Neural progenitor cell (in vitro differentiated cells): Measurements from ENCODE around the gene ROBO2. TPM values are rescaled to one million over a fixed set of nuclear protein-coding genes. Genes with fewer than 3 reads are reported as not detected.

ENCODE experiments used
- DNase-seq: peaks from one replicate; pipeline ENCODE4 v3.0.0-alpha.2; 2016; ENCODE audit warnings: low spot score
- H2AFZ ChIP-seq: fragments of 200-600 bp; sonication (generic); replicated peaks from 2 replicates; pipeline ENCODE4 v1.6.1; 2016; ENCODE audit warnings: antibody characterized with exemption
- H3F3A ChIP-seq: fragments of 200-600 bp; sonication (generic); 2 replicates; pipeline ENCODE4 v1.6.1; 2016; ENCODE audit warnings: antibody characterized with exemption, low read depth
- H3K27ac ChIP-seq: fragments of 200-600 bp; sonication (generic); 2 replicates; pipeline ENCODE4 v1.5.1; 2016; ENCODE audit warnings: mild to moderate bottlenecking
- H3K27me3 ChIP-seq: fragments of 200-600 bp; sonication (generic); 2 replicates; pipeline ENCODE4 v1.6.1; 2016; ENCODE audit warnings: mild to moderate bottlenecking, moderate library complexity
- H3K36me3 ChIP-seq: fragments of 200-600 bp; sonication (generic); 2 replicates; pipeline ENCODE4 v1.5.1; 2016
- H3K4me1 ChIP-seq: fragments of 200-600 bp; sonication (generic); 2 replicates; pipeline ENCODE4 v1.6.1; 2016; ENCODE audit warnings: mixed run types
- H3K4me2 ChIP-seq: fragments of 200-600 bp; sonication (generic); 2 replicates; pipeline ENCODE4 v1.6.1; 2016
- H3K4me3 ChIP-seq: fragments of 200-600 bp; sonication (generic); 2 replicates; pipeline ENCODE4 v1.5.1; 2016
- H3K79me2 ChIP-seq: fragments of 200-600 bp; sonication (generic); 2 replicates; pipeline ENCODE4 v1.6.1; 2016; ENCODE audit warnings: low read depth
- H3K9ac ChIP-seq: fragments of 200-600 bp; sonication (generic); 2 replicates; pipeline ENCODE4 v1.6.1; 2016
- H3K9me3 ChIP-seq: fragments of 200-600 bp; sonication (generic); 2 replicates; pipeline ENCODE4 v1.5.1; 2016; ENCODE audit warnings: low read depth
- H4K20me1 ChIP-seq: fragments of 200-600 bp; sonication (generic); 2 replicates; pipeline ENCODE4 v1.6.1; 2016; ENCODE audit warnings: low read depth
- H3K27ac Mint-ChIP-seq: 3 replicates; pipeline ENCODE4 v1.8.0; 2021; ENCODE audit warnings: mixed read lengths
- H3K27me3 Mint-ChIP-seq: 2 replicates; pipeline ENCODE4 v1.8.0; 2022; ENCODE audit warnings: low read depth, mild to moderate bottlenecking, inconsistent platforms, moderate library complexity, mixed read lengths; ENCODE audit not compliant: insufficient read depth
- H3K36me3 Mint-ChIP-seq: 3 replicates; pipeline ENCODE4 v1.8.0; 2021; ENCODE audit warnings: mixed read lengths
- H3K4me1 Mint-ChIP-seq: 3 replicates; pipeline ENCODE4 v1.8.0; 2021; ENCODE audit warnings: mixed read lengths
- H3K4me3 Mint-ChIP-seq: 3 replicates; pipeline ENCODE4 v1.8.0; 2021; ENCODE audit warnings: mild to moderate bottlenecking, moderate library complexity, mixed read lengths
- H3K9me3 Mint-ChIP-seq: 3 replicates; pipeline ENCODE4 v1.8.0; 2020; ENCODE audit warnings: mixed read lengths
- CTCF ChIP-seq: fragments of 200-600 bp; sonication (generic); IDR thresholded peaks from 2 replicates; pipeline ENCODE4 v1.5.1; 2017; ENCODE audit warnings: antibody characterized with exemption, mild to moderate bottlenecking
- EZH2 ChIP-seq: fragments of 200-600 bp; sonication (generic); IDR thresholded peaks from 2 replicates; pipeline ENCODE4 v1.6.1; 2017; ENCODE audit warnings: antibody characterized with exemption, mild to moderate bottlenecking, moderate library complexity
- EZH2phosphoT487 ChIP-seq: fragments of 200-600 bp; sonication (generic); IDR thresholded peaks from 2 replicates; pipeline ENCODE4 v1.6.1; 2017; ENCODE audit warnings: antibody characterized with exemption
- total RNA-seq: library from RNA; depleted of rRNA; stranded (reverse); fragments of >200 nt; gene quantifications from 2 replicates; pipeline ENCODE4 v1.2.3, GENCODE V29; 2015; ENCODE audit warnings: low replicate concordance

ROBO2 gene
- total RNA-seq, 1 donor from 2014 or later: 15.0 TPM

GRCh38 chr3:77227567-77227966, 187.7 kb downstream of the ROBO2 start:
- Histone ChIP-seq H3F3A (no peaks in the 10 kb centered on the region), H3K9ac (no peak overlapping the region), H4K20me1 (no peaks in the 10 kb centered on the region), H3K27ac (no peak overlapping the region), H3K36me3 (no peaks in the 10 kb centered on the region), H3K79me2 (no peaks in the 10 kb centered on the region), H3K27me3 (no peaks in the 10 kb centered on the region), H3K4me3 (no peak overlapping the region), H2AFZ (no peak overlapping the region), H3K4me1 (no peaks in the 10 kb centered on the region), H3K9me3 (no peaks in the 10 kb centered on the region), H3K4me2 (no peak overlapping the region)
- Mint-ChIP-seq H3K27ac (no peak overlapping the region), H3K36me3 (no peaks in the 10 kb centered on the region), H3K9me3 (peaks cover 3% of the 10 kb centered on the region), H3K4me1 (peaks cover 3% of the 10 kb centered on the region), H3K27me3 (no peaks in the 10 kb centered on the region), H3K4me3 (no peak overlapping the region)
- TF ChIP-seq CTCF (no peak), EZH2 (no peak), EZH2phosphoT487 (no peak)
- no peak for DNase-seq

GRCh38 chr3:77232557-77232956, 192.7 kb downstream of the ROBO2 start:
- Mint-ChIP-seq H3K36me3 (no peaks in the 10 kb centered on the region), H3K27me3 (peaks cover 2% of the 10 kb centered on the region), H3K4me3 (no peak overlapping the region), H3K27ac (no peak overlapping the region), H3K9me3 (peaks cover 5% of the 10 kb centered on the region), H3K4me1 (peaks cover 4% of the 10 kb centered on the region)
- Histone ChIP-seq H3K4me1 (no peaks in the 10 kb centered on the region), H3K4me3 (no peak overlapping the region), H3K79me2 (no peaks in the 10 kb centered on the region), H3K27me3 (no peaks in the 10 kb centered on the region), H2AFZ (no peak overlapping the region), H3F3A (no peaks in the 10 kb centered on the region), H4K20me1 (no peaks in the 10 kb centered on the region), H3K9me3 (no peaks in the 10 kb centered on the region), H3K27ac (no peak overlapping the region), H3K4me2 (no peak overlapping the region), H3K9ac (no peak overlapping the region), H3K36me3 (no peaks in the 10 kb centered on the region)
- no peak for TF ChIP-seq EZH2phosphoT487
- TF ChIP-seq EZH2: no peak
- TF ChIP-seq CTCF: no peak
- no peak for DNase-seq

GRCh38 chr3:77234004-77234403, 194.1 kb downstream of the ROBO2 start:
- peaks cover 8% of the 10 kb centered on the region for H3K9me3 Mint-ChIP-seq
- no peak overlapping the region for H3K27ac ChIP-seq
- H3K36me3 Mint-ChIP-seq: peaks cover 2% of the 10 kb centered on the region
- no peak overlapping the region for H3K27ac Mint-ChIP-seq
- H3K4me1 Mint-ChIP-seq: peaks cover 4% of the 10 kb centered on the region
- H3K36me3 ChIP-seq: no peaks in the 10 kb centered on the region
- H3K9ac ChIP-seq: no peak overlapping the region
- no peaks in the 10 kb centered on the region for H3K9me3 ChIP-seq
- no peaks in the 10 kb centered on the region for H3K27me3 ChIP-seq
- no peaks in the 10 kb centered on the region for H4K20me1 ChIP-seq
- no peak overlapping the region for H2AFZ ChIP-seq
- TF ChIP-seq CTCF: no peak
- TF ChIP-seq EZH2: no peak
- TF ChIP-seq EZH2phosphoT487: no peak
- no peak for DNase-seq
- H3K79me2 ChIP-seq: no peaks in the 10 kb centered on the region
- no peaks in the 10 kb centered on the region for H3F3A ChIP-seq
- H3K4me1 ChIP-seq: no peaks in the 10 kb centered on the region
- H3K4me3 ChIP-seq: no peak overlapping the region
- H3K27me3 Mint-ChIP-seq: peaks cover 2% of the 10 kb centered on the region
- no peak overlapping the region for H3K4me3 Mint-ChIP-seq
- no peak overlapping the region for H3K4me2 ChIP-seq
